Left lung (tissue), 10 donors: ENCODE data around the gene DNAJC4. TPM values are rescaled to one million over a fixed set of nuclear protein-coding genes. Genes with fewer than 3 reads are reported as not detected.
A peak's percentile ranks its signal among the peaks of the same experiment; 100 is the strongest.

ENCODE experiments used
- ATAC-seq: fragments of 200-7000 bp; cut with Tn5 transposase; one replicate; pipeline ENCODE4 v1.9.1; 2020; ENCODE audit warnings: moderate library complexity
- DNase-seq, 4 donors: peaks; one replicate each; pipeline ENCODE4 v3.0.0-alpha.2; 2013 to 2020
- H3K27ac ChIP-seq, 2 donors: fragments of 200-600 bp; sonication (generic) in 1 of 2; one replicate each; pipeline versions ENCODE4 v1.5.0 to v1.8.0; 2020 to 2021
- H3K27me3 ChIP-seq, 2 donors: fragments of 200-600 bp; sonication (generic) in 1 of 2; one replicate each; pipeline versions ENCODE4 v1.5.0 to v1.8.0; 2020 to 2021
- H3K36me3 ChIP-seq, 2 donors: fragments of 200-600 bp; sonication (generic) in 1 of 2; one replicate each; pipeline versions ENCODE4 v1.5.0 to v1.8.0; 2020 to 2021
- H3K4me1 ChIP-seq, 2 donors: fragments of 200-600 bp; one replicate each; pipeline ENCODE4 v1.8.0; 2021
- H3K4me3 ChIP-seq, 2 donors: fragments of 200-600 bp; sonication (generic) in 1 of 2; one replicate each; pipeline versions ENCODE4 v1.5.0 to v1.8.0; 2020 to 2021; ENCODE audit warnings: mild to moderate bottlenecking in 1 of 2
- H3K9me3 ChIP-seq, 2 donors: fragments of 200-600 bp; sonication (generic) in 1 of 2; one replicate each; pipeline versions ENCODE4 v1.5.0 to v1.8.0; 2020 to 2021
- CTCF ChIP-seq, 2 donors: fragments of 200-600 bp; sonication (generic) in 1 of 2; IDR thresholded peaks; one replicate each; pipeline versions ENCODE4 v1.5.0 to v1.8.0; 2021; ENCODE audit warnings: antibody characterized with exemption in 2 of 2
- intact Hi-C, 2 donors: fragments of 100-400 bp; cut with DNase I; formaldehyde crosslinking; loops; one replicate each; pipeline versions ENCODE4 v1.11.2 to v1.14.2; 2022
- polyA plus RNA-seq, 6 donors: library from polyadenylated mRNA; unstranded; fragments of 120-200 nt; gene quantifications; one replicate each; pipeline ENCODE4 v1.2.1, GENCODE V29; 2013; ENCODE audit not compliant: insufficient read length in 6 of 6
- total RNA-seq, 2 donors: library from RNA; stranded (reverse); fragmentation: NEBNext Ultra II Directional; extraction: Animal tissue kit (Norgen Biotek cat#: 25700); gene quantifications; one replicate each; pipeline ENCODE4 v1.2.1, GENCODE V29; 2021
- donor health status: DM: no; HTN: yes; CAD: no.
- donor health status: DM: no; HTN: no; CAD: no.

DNAJC4 gene
- total and polyA plus RNA-seq, 8 donors = 26.0 to 83.9 (median 68.7) TPM

- no peaks in the 10 kb centered on the region for H3K9me3 ChIP-seq
- DNase-seq (peak in 3 of 4 donors; percentile 73 to 93 (median 84)), ATAC-seq (peak; percentile 68)
- peak within 1 kb of the TSS; percentile 65 to 76 for H3K4me3 ChIP-seq
- H3K27me3 ChIP-seq = peaks cover 0 to 4% of the 10 kb centered on the region in 2 donors
- TF ChIP-seq CTCF (IDR thresholded peaks at IDR 0.05) = no peak
- intact Hi-C loops = no loop called here
- peaks cover 22 to 78% of the 10 kb centered on the region in 2 donors for H3K4me1 ChIP-seq
- H3K36me3 ChIP-seq = peaks cover 0 to 14% of the 10 kb centered on the region in 2 donors
- H3K27ac ChIP-seq = peak within 1 kb of the TSS; percentile 64 to 65
Observed at GRCh38 chr11:64233913-64234586, 3.7 kb downstream of the DNAJC4 start, which contains the start of gene VEGFB. TSS of gene VEGFB (plus strand) at chr11:64234584. CDS start at chr11:64234834, 250 bp downstream.

DNA sequence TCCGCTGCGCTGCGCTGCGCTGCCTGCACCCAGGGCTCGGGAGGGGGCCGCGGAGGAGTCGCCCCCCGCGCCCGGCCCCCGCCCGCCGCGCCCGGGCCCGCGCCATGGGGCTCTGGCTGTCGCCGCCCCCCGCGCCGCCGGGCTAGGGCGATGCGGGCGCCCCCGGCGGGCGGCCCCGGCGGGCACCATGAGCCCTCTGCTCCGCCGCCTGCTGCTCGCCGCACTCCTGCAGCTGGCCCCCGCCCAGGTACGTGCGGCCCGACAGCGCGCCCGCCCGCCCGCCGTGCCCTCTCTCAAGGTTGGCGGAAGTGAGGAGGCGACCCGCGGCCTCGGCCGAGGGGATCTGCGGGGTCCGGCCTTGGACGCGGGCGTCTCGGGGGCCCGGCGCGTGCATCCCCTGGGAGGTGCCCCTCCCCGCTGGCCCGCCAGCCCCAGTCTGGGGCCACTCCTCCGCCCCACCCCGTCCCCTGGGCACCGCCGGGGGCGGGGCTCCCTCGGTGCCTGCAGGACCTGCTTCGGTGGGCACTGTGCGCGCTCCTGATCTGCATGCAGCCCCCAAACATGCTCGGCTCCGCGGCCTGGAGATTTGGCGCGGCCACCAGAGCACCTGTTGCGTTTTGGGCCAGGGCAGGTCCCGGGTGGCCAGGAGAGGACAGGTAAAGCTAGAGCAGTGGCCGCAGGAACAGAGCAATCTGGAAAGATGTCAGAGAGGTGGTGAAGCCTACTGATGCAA is 4.5 kb downstream of the DNAJC4 start:
- no peak for TF ChIP-seq CTCF (IDR thresholded peaks at IDR 0.05)
- H3K27me3 ChIP-seq = peaks cover 0 to 4% of the 10 kb centered on the region in 2 donors
- H3K27ac ChIP-seq = peak overlapping the region; percentile 59 to 64
- ATAC-seq (peak; percentile 38), DNase-seq (peak in 2 of 4 donors; percentile 44 to 90)
- H3K4me3 ChIP-seq = peak overlapping the region; percentile 65 to 76
- peaks cover 16 to 78% of the 10 kb centered on the region in 2 donors for H3K4me1 ChIP-seq
- H3K36me3 ChIP-seq = peaks cover 0 to 14% of the 10 kb centered on the region in 2 donors
- H3K9me3 ChIP-seq = no peaks in the 10 kb centered on the region
- intact Hi-C loops = no loop called here

DNA sequence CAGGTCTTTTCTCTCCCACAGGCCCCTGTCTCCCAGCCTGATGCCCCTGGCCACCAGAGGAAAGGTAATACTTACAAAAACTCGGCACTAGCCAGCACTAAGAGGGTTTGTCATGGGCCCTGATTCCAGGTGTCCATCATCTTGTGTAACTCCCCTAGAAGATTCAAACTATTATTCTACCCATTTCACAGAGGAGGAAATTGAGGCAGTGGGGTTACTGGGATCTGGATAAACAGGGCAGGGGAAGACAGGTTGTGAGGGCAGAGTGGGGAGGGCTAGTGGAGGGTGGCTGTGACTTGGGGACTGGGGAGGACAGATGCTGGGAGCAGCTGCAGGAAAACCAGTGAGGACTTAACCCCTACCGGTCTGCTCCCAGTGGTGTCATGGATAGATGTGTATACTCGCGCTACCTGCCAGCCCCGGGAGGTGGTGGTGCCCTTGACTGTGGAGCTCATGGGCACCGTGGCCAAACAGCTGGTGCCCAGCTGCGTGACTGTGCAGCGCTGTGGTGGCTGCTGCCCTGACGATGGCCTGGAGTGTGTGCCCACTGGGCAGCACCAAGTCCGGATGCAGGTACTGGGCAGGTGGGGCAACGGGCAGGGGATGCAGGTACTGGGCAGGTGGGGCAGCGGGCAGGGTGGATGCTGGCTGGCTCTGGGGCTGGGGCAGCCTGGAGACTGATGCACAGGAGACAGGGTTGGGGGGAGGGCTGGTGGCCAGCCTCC is 5.3 kb downstream of the DNAJC4 start:
- H3K4me3 ChIP-seq = peak overlapping the region; percentile 65 to 76
- H3K36me3 ChIP-seq = peaks cover 0 to 14% of the 10 kb centered on the region in 2 donors
- DNase-seq (peak in 1 of 4 donors; percentile 73), ATAC-seq (no peak)
- H3K27me3 ChIP-seq = peaks cover 0 to 4% of the 10 kb centered on the region in 2 donors
- TF ChIP-seq CTCF (IDR thresholded peaks at IDR 0.05) = no peak
- H3K9me3 ChIP-seq = no peaks in the 10 kb centered on the region
- peak overlapping the region; percentile 59 to 64 for H3K27ac ChIP-seq
- intact Hi-C loops = no loop called here
- peaks cover 15 to 83% of the 10 kb centered on the region in 2 donors for H3K4me1 ChIP-seq

DNA sequence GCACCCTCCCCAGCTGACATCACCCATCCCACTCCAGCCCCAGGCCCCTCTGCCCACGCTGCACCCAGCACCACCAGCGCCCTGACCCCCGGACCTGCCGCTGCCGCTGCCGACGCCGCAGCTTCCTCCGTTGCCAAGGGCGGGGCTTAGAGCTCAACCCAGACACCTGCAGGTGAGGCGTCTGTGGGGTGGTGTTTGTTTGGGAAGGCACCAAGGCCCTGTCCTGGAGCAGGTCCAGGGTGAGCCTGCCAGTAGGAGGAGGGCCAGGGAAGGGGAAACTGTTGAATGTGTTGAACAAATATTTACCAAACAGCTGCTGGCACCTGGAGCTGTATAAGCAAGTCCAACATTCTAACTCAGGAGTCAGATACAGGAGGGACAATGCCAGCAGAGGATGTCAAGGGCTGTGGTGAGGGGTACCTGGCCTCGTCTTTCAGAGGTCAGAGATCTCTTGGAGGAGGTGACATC is 7.2 kb downstream of the DNAJC4 start:
- no peak for TF ChIP-seq CTCF (IDR thresholded peaks at IDR 0.05)
- ATAC-seq = peak; percentile 1
- H3K36me3 ChIP-seq = peaks cover 0 to 14% of the 10 kb centered on the region in 2 donors
- H3K27ac ChIP-seq = peak overlapping the region; percentile 6 to 33
- peak in 3 of 4 donors; percentile 74 to 87 (median 82) for DNase-seq
- intact Hi-C loops = no loop called here
- H3K27me3 ChIP-seq = peaks cover 0 to 4% of the 10 kb centered on the region in 2 donors
- no peak overlapping the region for H3K4me3 ChIP-seq
- H3K4me1 ChIP-seq = peaks cover 16 to 74% of the 10 kb centered on the region in 2 donors
- H3K9me3 ChIP-seq = no peaks in the 10 kb centered on the region
